Measurements from ENCODE around the gene PLEKHA8.
"Not testable (repeated sequence)": the region's sequence is repeated elsewhere in the genome, so short reads cannot be mapped to it uniquely, and the experiment has no call there.

Gene PLEKHA8

DNA sequence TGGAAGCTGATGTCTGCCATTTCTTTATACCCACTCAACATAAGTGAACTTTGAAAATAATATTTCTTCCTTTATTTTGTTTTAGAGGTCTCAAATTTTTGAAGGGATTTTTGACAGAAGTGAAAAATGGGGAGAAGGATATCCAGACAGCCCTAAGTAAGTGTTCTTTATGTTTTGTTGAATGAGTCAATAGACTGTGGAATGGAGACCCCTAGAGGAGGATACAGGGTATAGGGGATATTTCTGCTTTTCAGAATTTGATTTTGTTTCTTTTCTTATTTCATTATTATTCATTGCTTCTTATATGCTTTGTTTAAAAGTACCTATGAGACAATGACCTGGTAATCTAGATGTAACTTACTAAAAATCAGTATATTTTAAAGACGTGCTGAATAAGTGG, 34.4 kb downstream of the PLEKHA8 start:
- DNase-seq (ENCODE audit: low read depth in 2 of 2, low spot score in 1 of 2), result no peak

GRCh38 chr7:30065746-30066145, 37.5 kb downstream of the PLEKHA8 start:
- DNase-seq (ENCODE audit: low read depth in 2 of 2, low spot score in 1 of 2), result no peak

GRCh38 chr7:30066687-30067086, 38.5 kb downstream of the PLEKHA8 start:
- no peak for DNase-seq (ENCODE audit: low read depth in 2 of 2, low spot score in 1 of 2)

DNA sequence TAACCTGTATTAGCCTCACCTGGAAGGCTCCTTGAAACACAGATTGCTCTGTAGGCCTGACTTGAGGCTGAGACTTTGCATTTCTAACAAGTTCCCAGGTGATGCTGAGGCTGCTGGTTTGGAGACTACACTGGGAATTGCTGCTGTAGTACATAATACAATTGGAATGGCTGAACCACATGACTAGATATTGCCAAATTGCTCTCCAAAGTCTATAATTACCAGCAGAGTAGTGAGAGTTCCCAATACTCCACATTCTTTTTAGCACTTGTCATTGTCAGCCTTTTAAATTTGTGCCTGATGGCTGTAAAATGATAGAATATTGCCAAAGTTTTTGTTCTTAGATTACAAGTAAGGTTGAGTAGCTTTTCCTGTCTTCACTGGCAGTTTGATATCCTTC, 39.9 kb downstream of the PLEKHA8 start:
- no peak for DNase-seq (ENCODE audit: low read depth in 2 of 2, low spot score in 1 of 2)

- DNase-seq (ENCODE audit: low read depth in 2 of 2, low spot score in 1 of 2), result no peak
Measured at GRCh38 chr7:30069096-30069867, 41.1 kb downstream of the PLEKHA8 start.

DNA sequence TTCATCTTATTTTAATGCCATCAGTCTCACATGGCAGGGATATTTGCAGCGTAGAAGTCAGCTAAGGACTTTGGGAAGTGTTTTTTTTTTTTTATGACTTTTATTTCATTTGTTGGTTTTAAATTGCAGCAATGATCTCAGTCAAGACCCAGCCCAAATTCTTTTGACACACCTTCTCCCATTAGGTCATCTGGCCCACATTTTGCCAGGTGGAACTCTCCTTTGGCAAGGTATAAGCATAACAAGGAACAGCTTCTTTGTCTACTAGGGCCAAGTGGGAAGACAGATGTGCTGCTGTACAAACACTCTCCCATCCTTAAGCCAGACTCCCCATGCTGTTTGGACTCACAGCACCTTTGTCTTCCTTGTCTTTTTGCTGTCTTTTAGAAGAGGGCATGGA, 41.8 kb downstream of the PLEKHA8 start:
- no peak for DNase-seq (ENCODE audit: low read depth in 2 of 2, low spot score in 1 of 2)

- DNase-seq (ENCODE audit: low read depth in 2 of 2, low spot score in 1 of 2), result no peak
Measured at GRCh38 chr7:30072735-30073134, 44.5 kb downstream of the PLEKHA8 start.

DNA sequence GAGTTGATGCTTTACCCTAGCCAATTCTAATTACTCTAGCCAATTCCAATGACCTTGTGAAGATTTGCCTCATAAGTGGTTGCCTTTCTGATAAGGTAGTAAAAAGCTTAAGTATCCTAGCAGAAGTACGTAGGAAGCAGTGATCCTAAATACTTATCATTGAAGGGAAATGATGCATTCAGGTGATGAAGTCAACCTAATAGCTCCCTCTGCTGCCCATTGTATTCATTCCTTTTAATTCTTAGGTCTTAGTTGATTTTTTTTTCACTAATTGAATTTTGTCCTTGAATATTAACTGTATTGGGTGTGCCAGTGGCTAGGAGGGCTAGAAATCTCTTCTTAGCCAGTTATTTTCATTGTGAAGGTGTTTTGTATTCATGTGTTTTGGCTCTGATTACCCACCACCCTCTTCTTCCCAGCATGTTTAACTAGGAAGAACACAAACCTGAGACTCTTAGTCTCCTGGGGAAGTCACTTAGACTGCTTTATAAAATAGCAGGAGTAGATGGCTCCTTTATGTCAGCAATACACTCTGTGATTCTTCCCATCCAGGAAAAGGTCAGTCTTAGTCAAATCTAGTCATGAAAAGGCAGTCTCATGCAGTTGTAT, 46.3 kb downstream of the PLEKHA8 start:
- DNase-seq (ENCODE audit: low read depth in 2 of 2, low spot score in 1 of 2), result no peak

GRCh38 chr7:30076411-30076810, 48.2 kb downstream of the PLEKHA8 start:
- DNase-seq (ENCODE audit: low read depth in 2 of 2, low spot score in 1 of 2), result no peak

GRCh38 chr7:30078280-30078679, 50.1 kb downstream of the PLEKHA8 start:
- no peak for DNase-seq (ENCODE audit: low read depth in 2 of 2, low spot score in 1 of 2)

DNA sequence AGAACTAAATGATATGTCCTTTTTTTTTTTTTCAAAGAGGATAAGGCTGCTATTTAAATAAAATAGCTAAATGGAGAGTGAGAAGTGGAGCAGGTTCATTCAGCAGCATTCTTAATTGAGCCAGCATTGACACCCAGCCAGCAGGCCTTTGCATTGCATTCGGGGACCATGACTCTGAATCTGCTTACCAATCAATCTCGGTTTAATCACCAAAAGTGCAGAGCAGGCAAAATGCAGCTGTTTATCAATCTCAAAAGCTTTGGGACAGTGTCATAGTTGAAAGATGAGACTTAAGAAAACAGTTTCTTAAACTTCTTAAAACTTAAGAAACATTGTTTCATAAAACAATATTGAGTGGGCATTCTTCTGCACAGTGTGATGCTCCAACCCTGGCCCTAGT, 51.7 kb downstream of the PLEKHA8 start:
- DNase-seq (ENCODE audit: low read depth in 2 of 2, low spot score in 1 of 2), result no peak

DNA sequence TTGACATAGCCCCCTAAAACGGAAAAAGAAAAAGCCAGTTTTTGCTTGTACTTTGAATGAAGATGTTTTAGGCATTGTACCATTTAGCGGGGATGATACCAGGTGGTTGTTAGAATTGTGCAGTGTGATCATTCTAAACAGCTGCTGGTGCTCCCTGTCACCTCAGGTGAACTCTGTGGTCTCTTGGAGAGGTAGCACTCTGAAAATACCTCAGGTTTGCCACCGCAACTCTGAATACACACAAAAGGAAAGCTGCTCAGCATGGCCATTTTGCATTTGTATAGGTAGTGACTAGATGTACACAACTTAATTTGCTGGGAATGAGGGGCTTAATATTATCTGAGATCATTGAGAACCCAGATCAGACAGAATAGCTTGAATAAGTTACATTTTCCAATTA, 52.6 kb downstream of the PLEKHA8 start:
- no peak for DNase-seq (ENCODE audit: low read depth in 2 of 2, low spot score in 1 of 2)

GRCh38 chr7:30082686-30083085, 54.5 kb downstream of the PLEKHA8 start:
- DNase-seq (ENCODE audit: low read depth in 2 of 2, low spot score in 1 of 2), result no peak

DNA sequence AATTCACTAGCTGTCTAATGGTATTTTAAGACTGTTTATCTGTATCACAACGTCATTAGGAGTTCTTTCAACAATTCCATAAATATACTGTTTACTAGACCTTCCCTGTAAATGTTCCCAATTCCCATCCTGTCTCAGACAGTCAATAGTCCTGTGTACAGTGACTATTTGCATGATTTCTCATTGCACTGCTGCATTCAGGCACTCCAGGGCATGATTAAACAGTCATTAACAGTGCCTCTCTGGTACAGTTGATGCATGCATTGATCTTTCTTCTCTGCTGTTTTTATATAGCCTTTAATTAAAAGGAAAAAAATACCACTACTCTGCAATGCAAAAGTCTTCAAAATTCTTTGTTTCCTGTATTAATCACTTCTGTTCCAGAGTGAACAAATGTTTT, 55.1 kb downstream of the PLEKHA8 start:
- DNase-seq (ENCODE audit: low read depth in 2 of 2, low spot score in 1 of 2), result no peak

DNA sequence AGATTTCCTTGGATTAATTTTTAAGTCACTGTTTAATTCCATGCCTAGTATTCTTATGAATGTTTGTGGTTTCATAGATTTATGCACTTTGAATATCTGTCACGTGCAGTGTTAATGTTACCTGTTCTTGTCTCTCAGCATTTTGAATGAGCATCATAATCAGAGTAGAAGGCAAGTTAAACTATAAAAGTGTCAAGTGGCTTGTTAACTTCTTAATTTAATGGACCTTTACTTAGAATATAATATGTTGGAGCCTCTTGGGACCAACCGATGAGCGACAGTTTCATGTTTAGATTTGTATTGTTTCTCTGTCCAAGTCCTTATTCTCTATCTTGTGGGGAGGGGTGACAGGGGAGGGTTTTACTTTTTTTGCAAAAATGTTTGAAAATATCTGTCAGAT, 56.0 kb downstream of the PLEKHA8 start:
- DNase-seq (ENCODE audit: low read depth in 2 of 2, low spot score in 1 of 2), result no peak

GRCh38 chr7:30086529-30086928, 58.3 kb downstream of the PLEKHA8 start:
- no peak for DNase-seq (ENCODE audit: low read depth in 2 of 2, low spot score in 1 of 2)

GRCh38 chr7:30087371-30087770, 59.2 kb downstream of the PLEKHA8 start:
- no peak for DNase-seq (ENCODE audit: low read depth in 2 of 2, low spot score in 1 of 2)

GRCh38 chr7:30088362-30088761, 60.1 kb downstream of the PLEKHA8 start:
- no peak for DNase-seq (ENCODE audit: low read depth in 2 of 2, low spot score in 1 of 2)

DNA sequence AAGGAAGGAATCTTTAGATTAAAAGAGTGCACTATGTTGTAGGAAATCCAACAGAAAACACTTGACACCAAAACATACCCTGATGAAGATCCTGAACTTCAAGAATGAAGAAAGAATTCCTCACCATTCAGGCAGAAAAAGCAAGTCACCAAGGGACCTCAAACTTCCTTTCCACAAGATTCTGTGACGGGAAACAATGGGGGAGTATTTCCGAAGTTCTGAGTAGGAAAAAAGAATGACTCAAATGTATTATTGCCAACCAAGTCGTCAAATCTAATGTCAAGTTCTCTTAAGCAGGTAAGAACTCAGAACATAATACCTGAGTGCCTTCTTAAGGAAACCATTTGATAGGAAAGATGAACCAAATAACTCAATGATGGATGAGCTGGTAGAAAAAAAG, 61.9 kb downstream of the PLEKHA8 start:
- DNase-seq (ENCODE audit: low read depth in 2 of 2, low spot score in 1 of 2), result no peak

DNA sequence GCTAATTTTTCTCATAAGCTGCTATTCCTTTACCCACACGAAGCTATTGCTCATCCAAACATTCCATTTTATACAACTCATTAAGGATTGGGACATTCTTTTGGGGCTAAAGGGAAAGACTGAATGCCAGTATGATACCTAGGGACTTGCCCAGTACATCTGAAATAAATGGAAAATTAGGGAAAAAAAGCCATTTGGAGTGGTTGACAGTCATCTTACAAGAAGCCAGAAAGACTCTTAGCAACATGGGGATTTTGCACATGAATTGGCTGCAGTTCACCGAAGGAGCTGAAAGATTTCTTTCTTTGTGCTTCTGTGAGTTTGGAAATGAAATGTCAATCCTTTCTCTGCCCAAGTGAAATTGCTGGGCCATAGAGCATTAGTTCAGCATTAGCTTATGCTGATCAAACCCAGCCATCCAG, 63.3 kb downstream of the PLEKHA8 start:
- DNase-seq (ENCODE audit: low read depth in 2 of 2, low spot score in 1 of 2), result no peak

- DNase-seq (ENCODE audit: low read depth in 2 of 2, low spot score in 1 of 2), result no peak
Measured at GRCh38 chr7:30091987-30092386, 63.8 kb downstream of the PLEKHA8 start.

GRCh38 chr7:30093420-30093952, 65.3 kb downstream of the PLEKHA8 start:
- no peak for DNase-seq (ENCODE audit: low read depth in 2 of 2, low spot score in 1 of 2)

DNA sequence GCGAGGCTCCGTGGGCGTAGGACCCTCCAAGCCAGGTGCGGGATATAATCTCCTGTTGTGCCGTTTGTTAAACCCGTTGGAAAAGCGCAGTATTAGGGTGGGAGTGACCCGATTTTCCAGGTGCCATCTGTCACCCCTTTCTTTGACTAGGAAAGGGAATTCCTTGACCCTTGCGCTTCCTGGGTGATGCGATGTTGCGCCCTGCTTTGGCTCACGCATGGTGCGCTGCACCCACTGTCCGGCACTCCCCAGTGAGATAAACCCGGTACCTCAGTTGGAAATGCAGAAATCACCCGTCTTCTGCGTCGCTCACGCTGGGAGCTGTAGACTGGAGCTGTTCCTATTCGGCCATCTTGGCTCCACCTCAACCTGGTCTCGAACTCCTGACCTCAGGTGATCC, 70.4 kb downstream of the PLEKHA8 start:
- DNase-seq (ENCODE audit: low read depth in 2 of 2, low spot score in 1 of 2), result not testable (repeated sequence)

Measured in stimulated activated CD8-positive, alpha-beta memory T cell treated with anti-CD3 and anti-CD28 coated beads, Interleukin-4, amount 100 ng/mL, for 1 hour (primary cell).